Measurements from ENCODE around the gene CRIP2.

- TF ChIP-seq DNMT1 (CRISPR knock-in tag; IDR thresholded peaks at IDR 0.05) (no peak), RFX5 (IDR thresholded peaks at IDR 0.05; ENCODE audit: low read depth, low read length) (no peak), CTCF (CRISPR knock-in tag; IDR thresholded peaks at IDR 0.05) (no peak), TAF15 (IDR thresholded peaks at IDR 0.05; ENCODE audit: low read depth, low read length, poor library complexity, severe bottlenecking) (no peak), MED1 (CRISPR knock-in tag; IDR thresholded peaks at IDR 0.05) (no peak), ZNF558 (CRISPR knock-in tag; IDR thresholded peaks at IDR 0.05; ENCODE audit: borderline replicate concordance) (no peak), ZNF570 (CRISPR knock-in tag; IDR thresholded peaks at IDR 0.05; ENCODE audit: borderline replicate concordance) (no peak)
- TF ChIP-seq, protein P1, sequence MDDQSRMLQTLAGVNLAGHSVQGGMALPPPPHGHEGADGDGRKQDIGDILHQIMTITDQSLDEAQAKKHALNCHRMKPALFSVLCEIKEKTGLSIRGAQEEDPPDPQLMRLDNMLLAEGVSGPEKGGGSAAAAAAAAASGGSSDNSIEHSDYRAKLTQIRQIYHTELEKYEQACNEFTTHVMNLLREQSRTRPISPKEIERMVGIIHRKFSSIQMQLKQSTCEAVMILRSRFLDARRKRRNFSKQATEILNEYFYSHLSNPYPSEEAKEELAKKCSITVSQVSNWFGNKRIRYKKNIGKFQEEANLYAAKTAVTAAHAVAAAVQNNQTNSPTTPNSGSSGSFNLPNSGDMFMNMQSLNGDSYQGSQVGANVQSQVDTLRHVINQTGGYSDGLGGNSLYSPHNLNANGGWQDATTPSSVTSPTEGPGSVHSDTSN (CRISPR knock-in tag; IDR thresholded peaks at IDR 0.05; ENCODE audit: borderline replicate concordance) = no peak
- TF ChIP-seq, protein P2, sequence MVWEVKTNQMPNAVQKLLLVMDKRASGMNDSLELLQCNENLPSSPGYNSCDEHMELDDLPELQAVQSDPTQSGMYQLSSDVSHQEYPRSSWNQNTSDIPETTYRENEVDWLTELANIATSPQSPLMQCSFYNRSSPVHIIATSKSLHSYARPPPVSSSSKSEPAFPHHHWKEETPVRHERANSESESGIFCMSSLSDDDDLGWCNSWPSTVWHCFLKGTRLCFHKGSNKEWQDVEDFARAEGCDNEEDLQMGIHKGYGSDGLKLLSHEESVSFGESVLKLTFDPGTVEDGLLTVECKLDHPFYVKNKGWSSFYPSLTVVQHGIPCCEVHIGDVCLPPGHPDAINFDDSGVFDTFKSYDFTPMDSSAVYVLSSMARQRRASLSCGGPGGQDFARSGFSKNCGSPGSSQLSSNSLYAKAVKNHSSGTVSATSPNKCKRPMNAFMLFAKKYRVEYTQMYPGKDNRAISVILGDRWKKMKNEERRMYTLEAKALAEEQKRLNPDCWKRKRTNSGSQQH (CRISPR knock-in tag; IDR thresholded peaks at IDR 0.05; ENCODE audit: low read depth) = no peak
- TF ChIP-seq, protein P3, sequence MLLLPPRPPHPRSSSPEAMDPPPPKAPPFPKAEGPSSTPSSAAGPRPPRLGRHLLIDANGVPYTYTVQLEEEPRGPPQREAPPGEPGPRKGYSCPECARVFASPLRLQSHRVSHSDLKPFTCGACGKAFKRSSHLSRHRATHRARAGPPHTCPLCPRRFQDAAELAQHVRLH (CRISPR knock-in tag; IDR thresholded peaks at IDR 0.05; ENCODE audit: borderline replicate concordance, low read depth) = no peak
Measured at GRCh38 chr14:105479431-105480158, 5.0 kb downstream of the CRIP2 start.

All from HepG2 (cell line).